Mesenchymal stem cell (in vitro differentiated cells and primary cell): ENCODE results near the gene STAG3.

ENCODE experiments used
- DNase-seq: peaks from one replicate; pipeline ENCODE4 v3.0.0-alpha.2; 2013
- H2AFZ ChIP-seq: one replicate; pipeline ENCODE4 v1.6.1; 2013; ENCODE audit warnings: low read depth, mild to moderate bottlenecking, control low read depth, inconsistent platforms, low read length, moderate library complexity
- H2AK5ac ChIP-seq: 2 replicates; pipeline ENCODE4 v1.6.1; 2013; ENCODE audit warnings: low read length, moderate library complexity, mild to moderate bottlenecking, inconsistent platforms; ENCODE audit not compliant: severe bottlenecking
- H2BK120ac ChIP-seq: one replicate; pipeline ENCODE4 v1.6.1; 2013; ENCODE audit warnings: low read depth, mild to moderate bottlenecking, inconsistent platforms, low read length, moderate library complexity
- H2BK12ac ChIP-seq, 2 experiments: one replicate each; pipeline ENCODE4 v1.6.1; 2013; ENCODE audit warnings: inconsistent platforms in 2 of 2, low read length in 2 of 2, mild to moderate bottlenecking in 2 of 2, moderate library complexity in 2 of 2, control low read depth in 1 of 2
- H2BK15ac ChIP-seq: one replicate; pipeline ENCODE4 v1.6.1; 2013; ENCODE audit warnings: mild to moderate bottlenecking, low read depth, inconsistent platforms; ENCODE audit not compliant: poor library complexity, severe bottlenecking
- H2BK5ac ChIP-seq: 2 replicates; pipeline ENCODE4 v1.6.1; 2013; ENCODE audit warnings: low read depth, mild to moderate bottlenecking, low read length, control low read depth, inconsistent platforms; ENCODE audit not compliant: poor library complexity, severe bottlenecking
- H3K14ac ChIP-seq, 2 experiments: one replicate each; pipeline ENCODE4 v1.6.1; 2013; ENCODE audit warnings: inconsistent platforms in 2 of 2, low read length in 2 of 2, control low read depth in 1 of 2, mild to moderate bottlenecking in 1 of 2, moderate library complexity in 1 of 2
- H3K18ac ChIP-seq, 2 experiments: one replicate each; pipeline ENCODE4 v1.6.1; 2013; ENCODE audit warnings: inconsistent platforms in 2 of 2, low read length in 2 of 2, control low read depth in 1 of 2, low read depth in 1 of 2, mild to moderate bottlenecking in 1 of 2
- H3K23ac ChIP-seq, 2 experiments: one replicate each; pipeline ENCODE4 v1.6.1; 2013; ENCODE audit warnings: inconsistent platforms in 2 of 2, low read length in 2 of 2, mild to moderate bottlenecking in 2 of 2, moderate library complexity in 2 of 2, control low read depth in 1 of 2
- H3K27ac ChIP-seq: 2 replicates; pipeline ENCODE4 v1.5.1; 2013; ENCODE audit warnings: mild to moderate bottlenecking, moderate library complexity, low read length, control low read depth, inconsistent platforms; ENCODE audit not compliant: poor library complexity, severe bottlenecking
- H3K27me3 ChIP-seq, 2 experiments: 2 replicates each; pipeline versions ENCODE4 v1.6.1 to v1.7.0; 2013; ENCODE audit warnings: low read length in 2 of 2, mild to moderate bottlenecking in 2 of 2, moderate library complexity in 2 of 2, control low read depth in 1 of 2, inconsistent platforms in 1 of 2; ENCODE audit not compliant: control insufficient read depth in 1 of 2, insufficient read depth in 1 of 2
- H3K36me3 ChIP-seq, 2 experiments: 2 replicates each; pipeline versions ENCODE4 v1.6.1 to v1.7.0; 2013; ENCODE audit warnings: low read length in 2 of 2, control low read depth in 1 of 2, inconsistent platforms in 1 of 2, low read depth in 1 of 2, mild to moderate bottlenecking in 1 of 2; ENCODE audit not compliant: insufficient read depth in 2 of 2, control insufficient read depth in 1 of 2
- H3K4ac ChIP-seq, 2 experiments: one replicate each; pipeline ENCODE4 v1.6.1; 2013; ENCODE audit warnings: inconsistent platforms in 2 of 2, low read length in 2 of 2, mild to moderate bottlenecking in 2 of 2, moderate library complexity in 2 of 2, control low read depth in 1 of 2, low read depth in 1 of 2
- H3K4me1 ChIP-seq: 2 replicates; pipeline ENCODE4 v1.6.1; 2013; ENCODE audit warnings: low read depth, low read length, control low read depth; ENCODE audit not compliant: control insufficient read depth, insufficient read depth
- H3K4me2 ChIP-seq: 2 replicates; pipeline ENCODE4 v1.6.1; 2013; ENCODE audit warnings: low read length, mild to moderate bottlenecking, inconsistent platforms; ENCODE audit not compliant: poor library complexity, severe bottlenecking
- H3K4me3 ChIP-seq, 2 experiments: 2 replicates each; pipeline versions ENCODE4 v1.5.1 to v1.7.0; 2013; ENCODE audit warnings: low read length in 2 of 2, mild to moderate bottlenecking in 2 of 2, control low read depth in 1 of 2, low read depth in 1 of 2; ENCODE audit not compliant: insufficient read depth in 1 of 2
- H3K79me1 ChIP-seq: replicated peaks from 2 replicates; pipeline ENCODE4 v1.6.1; 2013; ENCODE audit warnings: mild to moderate bottlenecking, control low read depth, low read length, inconsistent platforms; ENCODE audit not compliant: poor library complexity, severe bottlenecking
- H3K9ac ChIP-seq: 2 replicates; pipeline ENCODE4 v1.7.0; 2013; ENCODE audit warnings: mild to moderate bottlenecking, low read length, moderate library complexity
- H3K9me3 ChIP-seq: 2 replicates; pipeline ENCODE4 v1.7.0; 2013; ENCODE audit warnings: mild to moderate bottlenecking, low read length; ENCODE audit not compliant: control insufficient read depth
- H4K8ac ChIP-seq: one replicate; pipeline ENCODE4 v1.6.1; 2013; ENCODE audit warnings: inconsistent platforms, mild to moderate bottlenecking, low read length, moderate library complexity
- H4K91ac ChIP-seq: one replicate; pipeline ENCODE4 v1.6.1; 2013; ENCODE audit warnings: mild to moderate bottlenecking, low read length, inconsistent platforms
- WGBS: methylation state at CpG from one replicate; pipeline ENCODE4 v1.1.7; 2013; ENCODE audit warnings: mixed read lengths; 5-methylcytosine and 5-hydroxymethylcytosine counted together

Gene STAG3

GRCh38 chr7:100173806-100174495 is 3.8 kb upstream of the STAG3 start:
- no peak overlapping the region for H4K91ac ChIP-seq
- H3K9me3 ChIP-seq, result no peaks in the 10 kb centered on the region
- H2BK12ac ChIP-seq, result no peak overlapping the region
- no peak overlapping the region for H3K14ac ChIP-seq
- H3K9ac ChIP-seq, result no peak overlapping the region
- no peak overlapping the region for H3K23ac ChIP-seq
- peaks cover 14 to 28% of the 10 kb centered on the region in 2 experiments for H3K27me3 ChIP-seq
- H3K4me2 ChIP-seq, result no peak overlapping the region
- no peak for DNase-seq
- no peak overlapping the region for H2AFZ ChIP-seq
- H3K27ac ChIP-seq, result no peak overlapping the region
- no peak overlapping the region for H4K8ac ChIP-seq
- H2AK5ac ChIP-seq, result no peak overlapping the region
- H2BK120ac ChIP-seq, result no peak overlapping the region
- H3K18ac ChIP-seq, result no peak overlapping the region
- H3K4ac ChIP-seq, result no peak overlapping the region
- H3K4me3 ChIP-seq, result no peak overlapping the region
- no peak overlapping the region for H2BK15ac ChIP-seq
- peaks cover 0 to 16% of the 10 kb centered on the region in 2 experiments for H3K36me3 ChIP-seq
- 95% methylated on average over 10 of the region's 11 CpGs for WGBS
- peaks cover 17% of the 10 kb centered on the region for H3K4me1 ChIP-seq
- no peak overlapping the region for H2BK5ac ChIP-seq
- peaks cover 4% of the 10 kb centered on the region for H3K79me1 ChIP-seq

- Histone ChIP-seq H3K27ac (no peak overlapping the region), H3K18ac (no peak overlapping the region), H2BK15ac (no peak overlapping the region), H2AK5ac (no peak overlapping the region), H2BK120ac (no peak overlapping the region), H3K4me2 (no peak overlapping the region), H3K79me1 (peaks cover 4% of the 10 kb centered on the region), H3K23ac (no peak overlapping the region), H3K4me1 (peaks cover 17% of the 10 kb centered on the region), H2BK12ac (no peak overlapping the region), H3K4ac (no peak overlapping the region), H3K14ac (no peak overlapping the region), H4K91ac (no peak overlapping the region), H2AFZ (no peak overlapping the region), H2BK5ac (no peak overlapping the region), H3K36me3 (peaks cover 0 to 16% of the 10 kb centered on the region in 2 experiments), H3K9ac (no peak overlapping the region), H3K27me3 (peaks cover 19 to 28% of the 10 kb centered on the region in 2 experiments), H3K9me3 (no peaks in the 10 kb centered on the region), H4K8ac (no peak overlapping the region), H3K4me3 (no peak overlapping the region)
- DNase-seq, result no peak
- 96% methylated on average over 5 of the region's 5 CpGs for WGBS
These were observed 3.1 kb upstream of the STAG3 start for GRCh38 chr7:100174582-100174981.

GRCh38 chr7:100175296-100175935 is 2.3 kb upstream of the STAG3 start:
- DNase-seq, result no peak
- Histone ChIP-seq H3K23ac (no peak overlapping the region), H3K9me3 (no peaks in the 10 kb centered on the region), H3K4ac (no peak overlapping the region), H2BK5ac (no peak overlapping the region), H3K36me3 (peaks cover 0 to 16% of the 10 kb centered on the region in 2 experiments), H4K8ac (no peak overlapping the region), H2BK120ac (no peak overlapping the region), H3K4me3 (no peak overlapping the region), H3K27me3 (peaks cover 20 to 28% of the 10 kb centered on the region in 2 experiments), H2BK15ac (no peak overlapping the region), H3K79me1 (peaks cover 4% of the 10 kb centered on the region), H2BK12ac (no peak overlapping the region), H3K9ac (no peak overlapping the region), H3K14ac (no peak overlapping the region), H3K4me2 (no peak overlapping the region), H2AK5ac (no peak overlapping the region), H3K18ac (no peak overlapping the region), H3K27ac (no peak overlapping the region), H2AFZ (no peak overlapping the region), H3K4me1 (peaks cover 17% of the 10 kb centered on the region), H4K91ac (no peak overlapping the region)
- WGBS, result 97% methylated on average over 12 of the region's 14 CpGs
